Ovary (tissue), 3 donors: ENCODE data around the gene PLAGL2.

Source experiments
- CTCF ChIP-seq, 3 donors: fragments of 450-650 bp in 2 of 3; fragments of 200-600 bp in 1 of 3; IDR thresholded peaks; one replicate each; pipeline versions ENCODE4 v1.5.1 to v1.8.0; 2016 to 2022; ENCODE audit warnings: antibody characterized with exemption in 3 of 3, mild to moderate bottlenecking in 1 of 3
- POLR2A ChIP-seq: fragments of 450-650 bp; IDR thresholded peaks from one replicate; pipeline ENCODE4 v1.6.1; 2017; ENCODE audit warnings: antibody characterized with exemption, mild to moderate bottlenecking, moderate library complexity
- donor health status: DM: no; HTN: no; CAD: no.

- no peak for TF ChIP-seq CTCF (IDR thresholded peaks at IDR 0.05)
- TF ChIP-seq POLR2A: no peak
These were observed 5.6 kb downstream of the PLAGL2 start for GRCh38 chr20:32201977-32202363.
